Renal cortex interstitium (tissue), 11 donors: ENCODE data around the gene PLEKHM1. TPM values are rescaled to one million over a fixed set of nuclear protein-coding genes. Genes with fewer than 3 reads are reported as not detected.
A peak's percentile ranks its signal among the peaks of the same experiment; 100 is the strongest.

Experiments
- DNase-seq, 11 donors: peaks; one replicate each; pipeline ENCODE4 v3.0.0-alpha.2; 2013; ENCODE audit warnings: low read depth in 9 of 11, low spot score in 4 of 11; ENCODE audit errors: extremely low read depth in 1 of 11
- polyA plus RNA-seq, 3 donors: library from polyadenylated mRNA; unstranded; fragments of 120-200 nt; gene quantifications; one replicate each; pipeline ENCODE4 v1.2.1, GENCODE V29; 2013; ENCODE audit not compliant: insufficient read length in 3 of 3

The PLEKHM1 gene
- polyA plus RNA-seq, 3 donors, result 11.9 to 17.8 (median 12.4) TPM

DNA sequence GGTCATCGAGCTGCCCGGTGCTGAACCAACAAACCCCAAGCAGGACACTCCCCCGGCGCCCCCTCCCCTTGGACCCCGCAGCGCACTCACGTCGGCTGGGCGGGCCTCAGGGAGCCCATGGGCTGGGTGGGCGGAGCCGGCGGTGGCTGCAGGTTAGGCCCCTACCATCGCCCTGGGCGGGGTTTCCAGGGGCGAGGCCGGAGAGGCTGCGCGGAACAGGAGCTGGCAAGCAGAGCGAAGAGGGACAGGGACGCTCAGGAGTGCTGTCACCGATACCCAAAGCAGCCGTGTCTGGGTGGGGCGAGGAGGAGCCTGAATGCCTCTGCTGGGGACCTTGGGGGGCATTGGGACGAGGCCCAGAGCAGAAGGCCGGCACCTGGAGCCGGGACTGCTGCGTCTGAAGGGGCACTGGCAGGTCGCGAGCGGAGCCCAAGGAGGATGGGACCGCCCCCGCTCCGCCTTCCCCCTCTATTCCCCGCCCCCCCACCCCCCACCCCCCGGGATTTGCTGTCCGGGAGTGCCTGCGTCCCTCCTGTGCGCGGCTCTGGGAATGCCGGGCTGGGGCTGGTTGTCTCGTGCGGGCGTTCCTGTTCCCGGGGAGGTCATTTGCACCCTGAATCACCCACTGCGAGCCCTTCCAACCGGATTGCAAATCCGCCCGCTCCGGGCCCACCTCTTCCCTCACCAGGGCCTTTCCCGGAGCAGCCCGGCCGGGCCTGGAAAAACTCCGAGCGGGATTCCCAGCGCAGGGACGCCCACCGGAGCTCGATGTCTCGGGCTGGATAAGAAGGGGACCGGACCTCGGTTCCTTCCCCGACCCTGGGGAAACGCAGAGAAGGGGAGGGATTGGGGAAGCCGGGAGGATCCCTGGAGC, 58.8 kb downstream of the PLEKHM1 start:
- peak in 1 of 11 donors; percentile 51 for DNase-seq

- DNase-seq, result peak in 2 of 11 donors; percentile 63 to 65
These were observed 59.6 kb downstream of the PLEKHM1 start for GRCh38 chr17:45430738-45431530.

DNA sequence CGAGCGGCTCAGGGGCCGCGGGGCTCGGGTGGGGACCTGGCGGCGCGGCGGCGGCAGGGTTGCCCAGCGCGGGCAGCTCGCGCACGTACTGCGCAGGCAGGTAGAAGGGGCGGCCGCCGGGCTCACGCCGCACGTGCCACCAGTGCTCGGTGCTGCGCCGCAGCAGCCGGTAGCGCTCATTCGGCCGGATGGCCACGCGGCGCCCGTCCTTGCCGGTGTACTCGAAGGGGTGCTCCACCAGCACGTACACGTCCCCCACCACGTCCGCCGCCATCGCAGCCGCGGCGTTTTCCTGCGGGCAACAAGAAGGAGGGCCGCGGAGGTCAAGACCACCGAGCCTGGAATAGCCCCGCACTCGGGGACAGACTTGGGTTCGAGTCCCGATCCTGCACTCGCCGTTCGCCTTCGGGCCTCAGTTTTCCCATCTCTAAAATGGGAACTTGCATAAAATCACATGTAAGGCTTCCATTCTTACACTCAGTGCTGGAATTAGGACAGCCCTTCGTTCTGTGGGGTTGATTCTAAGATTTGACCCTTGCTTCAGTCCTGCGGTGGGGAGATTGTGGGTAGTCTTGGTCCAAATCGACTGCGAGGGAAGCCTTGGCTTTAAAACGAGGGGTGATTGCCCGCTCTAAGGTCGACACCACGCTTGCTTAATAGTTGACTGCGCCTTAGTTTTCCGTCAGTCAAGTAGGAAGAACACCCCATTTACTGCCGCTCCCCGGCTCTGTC, 60.3 kb downstream of the PLEKHM1 start:
- DNase-seq, result no peak

- no peak for DNase-seq
These were observed 61.0 kb downstream of the PLEKHM1 start for GRCh38 chr17:45429339-45430005.

- DNase-seq, result no peak
These were observed 61.6 kb downstream of the PLEKHM1 start for GRCh38 chr17:45428931-45429338.

DNA sequence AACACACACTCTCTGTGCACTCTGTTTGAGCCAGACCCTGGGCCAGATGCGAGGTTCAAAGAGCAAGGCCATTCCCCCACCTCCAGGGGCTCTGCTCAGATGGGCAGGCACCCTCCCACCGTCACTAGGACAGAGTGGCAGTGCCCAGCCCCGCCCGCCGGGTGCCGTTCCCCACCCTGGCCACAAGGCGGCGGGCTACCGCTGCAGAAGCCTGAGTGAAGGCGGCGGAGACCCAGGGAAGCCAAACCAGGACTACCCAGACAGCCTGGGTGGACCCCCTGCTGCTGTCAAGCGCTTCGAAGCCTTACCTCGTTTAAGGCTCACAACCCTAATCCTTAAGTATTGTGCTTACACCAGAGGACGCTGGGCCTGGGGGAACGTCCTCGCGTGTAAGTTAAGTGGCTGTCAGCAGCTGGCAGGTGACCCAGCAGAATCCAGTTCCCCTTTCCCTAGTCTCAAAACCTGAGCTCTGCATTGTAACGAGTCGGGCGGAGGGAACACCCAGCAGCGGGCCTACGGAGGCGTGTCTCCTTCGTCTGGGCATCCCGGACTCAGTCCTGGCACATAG, 62.4 kb downstream of the PLEKHM1 start:
- peak in 1 of 11 donors; percentile 53 for DNase-seq

DNA sequence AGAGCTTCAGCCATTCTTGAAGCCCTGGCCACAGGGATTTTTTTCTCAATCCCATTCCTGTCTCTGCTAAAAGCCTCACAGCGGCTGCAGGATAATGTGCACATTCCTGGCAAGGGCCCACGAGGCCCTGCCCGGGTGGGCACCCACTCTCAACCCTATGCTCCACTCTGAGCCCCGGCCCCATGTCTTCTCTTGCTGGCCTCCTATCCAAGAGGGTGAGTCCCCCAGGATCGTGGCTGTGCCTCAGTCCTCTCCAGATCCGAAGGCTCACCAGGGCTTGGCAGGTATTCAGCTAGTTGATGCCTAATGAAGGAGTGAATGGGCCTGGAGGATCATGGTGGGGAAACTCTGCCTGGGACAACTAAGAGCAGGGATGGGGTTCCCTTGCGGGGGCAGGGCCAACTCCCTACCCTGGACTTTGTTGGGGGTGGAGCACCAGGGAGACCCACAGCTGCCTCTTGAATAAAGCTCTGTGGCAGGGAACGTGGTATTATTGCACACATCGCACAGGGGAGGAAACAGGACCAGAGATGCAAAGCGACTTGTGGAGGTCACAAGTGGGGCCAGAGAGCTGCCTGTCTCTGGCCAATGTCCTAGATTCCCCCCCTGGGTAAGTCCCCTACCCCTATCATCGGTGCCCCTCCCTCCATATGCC, 63.2 kb downstream of the PLEKHM1 start:
- DNase-seq, result no peak

GRCh38 chr17:45426561-45426960, 64.0 kb downstream of the PLEKHM1 start:
- DNase-seq, result no peak

GRCh38 chr17:45425984-45426413, 64.5 kb downstream of the PLEKHM1 start:
- DNase-seq, result no peak

DNA sequence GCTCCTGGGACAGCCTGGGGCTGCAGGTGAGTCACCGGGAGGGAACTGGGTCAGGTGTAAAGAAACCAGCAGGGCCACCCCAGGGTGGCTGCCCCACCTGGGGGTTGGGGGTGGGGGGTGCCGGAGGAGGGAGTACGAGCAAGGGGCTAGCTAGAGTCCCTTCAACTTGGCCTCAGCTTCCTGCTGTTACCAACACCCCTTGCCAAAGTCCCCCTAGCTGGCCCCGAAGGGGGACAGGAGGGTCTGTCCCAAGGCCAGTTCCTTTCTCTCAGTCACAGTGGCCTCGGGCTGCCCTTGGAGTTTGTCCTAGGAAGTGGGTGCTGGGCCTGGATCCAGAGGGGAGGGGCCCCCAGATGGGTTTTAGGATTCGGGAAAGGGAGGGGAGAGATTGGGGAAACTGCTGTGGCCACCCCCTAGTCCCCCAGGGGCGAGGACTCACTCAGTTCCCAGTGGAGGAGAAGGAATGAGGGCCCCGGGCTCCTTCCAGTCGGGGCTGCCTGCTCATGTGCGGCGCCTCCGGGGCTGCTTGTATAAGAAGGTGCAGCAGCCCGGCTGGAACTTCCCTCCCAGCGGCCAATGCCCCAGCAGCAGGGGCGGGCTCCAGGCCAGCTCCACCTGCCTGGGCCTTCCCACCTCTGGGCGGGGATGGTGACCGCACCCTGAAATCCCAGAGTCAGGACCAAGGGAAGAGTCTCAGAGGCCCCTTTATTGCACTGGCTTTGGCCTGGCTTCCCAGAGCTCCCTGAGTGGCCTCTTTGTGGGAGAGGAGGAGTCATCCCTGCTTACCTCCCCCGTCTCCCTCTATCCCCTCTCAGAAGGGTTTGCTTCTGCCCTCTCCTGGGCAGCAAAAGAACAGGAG, 65.2 kb downstream of the PLEKHM1 start:
- peak in 5 of 11 donors; percentile 55 to 87 (median 69) for DNase-seq

DNA sequence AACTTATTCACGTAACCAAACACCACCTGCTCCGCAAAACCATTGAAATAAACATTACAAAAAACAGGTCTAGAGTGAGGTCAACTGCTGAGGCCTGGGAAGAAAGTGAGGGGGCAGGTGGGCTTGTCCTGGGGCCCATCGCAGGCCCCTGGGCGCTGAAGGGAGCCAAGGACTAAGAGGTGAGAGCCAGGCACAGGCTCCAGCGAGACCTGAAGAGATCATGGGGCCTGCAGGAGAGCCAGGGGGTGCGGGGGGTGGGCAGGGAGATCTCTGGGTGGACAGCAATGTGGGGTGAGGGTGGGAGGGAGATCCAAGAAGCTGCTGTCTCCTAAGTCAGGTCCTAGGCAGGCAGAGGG, 65.8 kb downstream of the PLEKHM1 start:
- DNase-seq, result no peak

DNA sequence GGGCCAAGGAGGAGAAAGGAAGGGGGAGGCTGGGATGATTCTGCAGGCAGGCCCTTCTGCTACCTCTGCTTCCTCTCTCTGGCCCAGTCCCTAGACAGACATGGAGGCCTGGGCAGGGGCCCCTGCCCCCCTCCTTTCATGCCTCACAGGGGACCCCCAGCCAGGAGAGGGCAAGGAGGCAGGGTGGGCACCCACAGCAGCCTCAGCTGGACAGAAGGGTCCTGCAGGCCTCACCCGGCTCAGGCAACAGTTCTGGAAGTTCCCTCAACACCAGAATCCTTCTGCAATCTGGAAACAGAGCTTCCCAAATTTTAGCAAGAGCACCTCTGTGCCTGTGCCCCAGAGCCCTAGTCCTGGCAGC, 66.6 kb downstream of the PLEKHM1 start:
- no peak for DNase-seq

DNA sequence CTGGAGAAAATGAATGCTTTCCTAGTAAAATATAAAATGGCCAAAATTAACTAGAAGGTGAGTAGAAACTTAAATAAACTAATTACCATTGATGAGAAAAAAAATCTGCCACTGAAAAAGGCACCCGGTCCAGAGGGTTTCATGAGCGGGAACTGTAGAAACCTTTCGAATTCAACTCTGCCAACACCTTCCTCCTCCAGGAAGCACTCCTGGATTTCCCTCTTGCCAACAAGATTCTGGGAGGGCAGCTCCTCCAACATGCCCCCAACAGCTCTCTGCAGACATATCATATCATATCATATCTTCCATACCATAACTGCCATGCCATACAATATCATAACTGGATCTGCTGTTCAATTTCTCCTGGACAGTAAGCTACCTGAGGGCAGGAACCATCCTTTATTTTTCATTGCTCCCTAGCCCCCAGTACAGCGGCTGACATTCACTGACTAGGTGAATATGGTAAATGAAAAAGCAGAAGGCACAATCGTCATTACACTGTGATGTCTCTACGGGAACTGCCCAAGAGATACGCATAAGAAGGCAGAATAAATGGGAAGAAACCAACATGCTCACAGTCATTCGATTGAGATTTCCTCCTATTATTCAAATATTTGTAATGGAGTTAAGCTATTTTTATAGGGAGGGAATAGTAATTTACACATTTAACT, 67.1 kb downstream of the PLEKHM1 start:
- DNase-seq, result no peak

DNA sequence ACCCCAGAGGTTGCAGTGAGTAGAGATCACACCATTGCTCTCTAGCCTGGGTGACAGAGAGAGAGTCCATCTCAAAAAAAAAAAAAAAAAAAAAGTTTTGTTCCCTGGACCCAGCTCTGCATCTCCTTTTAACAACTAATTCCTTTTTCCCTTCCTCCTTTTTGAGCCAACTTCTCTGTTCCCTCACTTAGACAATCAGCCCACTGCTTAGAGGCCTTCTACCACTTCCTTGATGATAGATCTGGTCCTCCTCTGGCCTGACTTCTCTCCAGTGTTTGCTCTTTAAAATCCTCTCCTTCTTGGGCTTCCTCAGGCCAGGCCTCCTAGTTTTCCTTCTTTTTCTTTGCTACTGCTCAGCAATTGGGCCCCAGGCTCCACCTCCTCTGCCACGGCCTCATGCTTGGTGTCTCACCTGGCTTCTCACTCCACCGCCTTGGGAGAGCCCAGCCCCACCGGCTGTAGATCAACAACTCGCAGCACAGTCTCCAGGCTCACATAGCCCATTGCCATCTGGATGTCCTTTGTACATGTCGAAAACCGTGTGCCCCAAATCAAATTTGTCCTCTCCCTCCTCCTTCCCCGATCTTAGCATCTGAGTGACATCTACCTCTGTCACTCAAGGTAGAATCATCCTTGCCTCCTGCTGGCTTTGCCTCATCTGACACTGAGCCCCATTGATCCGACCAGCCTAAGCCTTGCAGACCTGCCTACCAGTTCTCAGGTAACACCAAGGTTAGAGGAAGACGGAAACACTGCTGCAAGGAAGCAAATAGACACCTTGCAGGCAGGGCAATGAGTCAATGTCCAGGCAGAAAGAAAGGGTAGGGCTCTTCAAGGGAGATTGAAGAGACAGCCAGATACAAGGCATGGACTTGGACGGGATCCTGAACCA, 75.3 kb downstream of the PLEKHM1 start:
- no peak for DNase-seq

DNA sequence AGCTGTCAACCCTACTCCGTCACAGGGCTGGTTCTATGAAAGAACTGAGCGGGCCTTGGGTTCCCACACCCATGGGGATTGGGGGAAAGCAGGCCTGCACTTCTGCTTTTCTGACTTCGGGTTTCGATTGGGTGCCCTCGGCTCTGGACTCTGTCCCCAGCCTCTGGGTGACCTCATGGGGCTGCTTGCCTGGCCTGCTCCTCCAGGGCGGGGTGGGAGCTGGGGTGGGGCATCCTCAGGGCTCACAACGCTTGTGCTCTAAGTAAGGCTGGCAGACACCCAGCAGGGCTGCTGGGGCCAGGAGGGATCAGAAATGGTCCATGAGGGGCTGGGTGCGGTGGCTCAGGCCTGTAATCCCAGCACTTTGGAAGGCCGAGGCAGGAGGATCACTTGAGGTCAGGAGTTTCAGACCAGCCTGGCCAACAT, 77.0 kb downstream of the PLEKHM1 start:
- DNase-seq, result no peak
